Peyer's patch (tissue), 4 donors: ENCODE measurements around the gene RHOF.

ENCODE experiments used
- CTCF ChIP-seq, 6 experiments: fragments of 450-650 bp in 4 of 6; fragments of 200-600 bp in 2 of 6; sonication (generic) in 1 of 6; IDR thresholded peaks; one replicate each; pipeline ENCODE4 v1.5.1; 2017 to 2019; ENCODE audit warnings: antibody characterized with exemption in 6 of 6, mild to moderate bottlenecking in 3 of 6, moderate library complexity in 1 of 6
- POLR2A ChIP-seq, 2 donors: fragments of 450-650 bp; IDR thresholded peaks; one replicate each; pipeline ENCODE4 v1.5.1; 2017; ENCODE audit warnings: antibody characterized with exemption in 2 of 2, mild to moderate bottlenecking in 2 of 2, moderate library complexity in 2 of 2

DNA sequence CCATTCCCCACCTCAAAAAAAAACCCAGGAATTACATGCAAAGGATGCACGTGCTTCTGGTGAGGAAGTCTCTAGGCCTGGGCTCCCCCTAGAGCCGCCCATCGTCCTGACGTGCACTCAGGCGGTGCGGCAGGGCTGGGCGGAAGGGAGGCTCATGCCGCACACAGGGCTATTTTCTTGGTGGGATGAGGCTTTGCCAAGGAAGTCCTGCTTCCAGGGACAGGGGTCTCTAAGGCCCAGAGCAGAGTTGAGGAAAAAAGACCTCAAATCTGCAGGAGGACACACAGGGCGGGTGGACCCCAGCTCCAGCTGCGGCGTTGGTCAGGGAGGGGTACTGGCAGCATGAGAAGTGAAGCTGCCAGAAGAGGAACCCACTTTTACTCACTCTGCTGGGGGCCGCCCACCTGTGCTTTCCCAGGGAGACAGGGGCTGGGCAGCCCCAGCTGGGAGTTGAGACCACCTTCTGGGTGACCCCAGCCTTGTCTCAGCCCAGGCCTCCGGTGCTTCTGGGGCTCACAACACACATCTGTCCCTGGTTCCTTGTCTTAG is 4.2 kb downstream of the RHOF start:
- no peak for TF ChIP-seq CTCF (IDR thresholded peaks at IDR 0.05)
- peak in 1 of 2 donors; percentile 15 for TF ChIP-seq POLR2A (IDR thresholded peaks at IDR 0.05)
